IMR-90 (cell line): ENCODE measurements around the gene NDUFS5. TPM values are rescaled to one million over a fixed set of nuclear protein-coding genes. Genes with fewer than 3 reads are reported as not detected.

Source experiments
- ATAC-seq: fragments of 200-7000 bp; cut with Tn5 transposase; 2 replicates; pipeline ENCODE4 v1.9.1; 2020; ENCODE audit warnings: low read depth, mild to moderate bottlenecking, moderate library complexity
- BruUV-seq: library from RNA; stranded (reverse); fragments of 400-500 nt; replicated peaks from 2 replicates; lab custom pipeline; 2021; lab: Mats Ljungman, UMichigan
- CTCF ChIA-PET: fragments of 300-600 bp; formaldehyde crosslinking; extraction: SDS; loops from one replicate; lab custom pipeline; 2021; ENCODE audit warnings: antibody characterized with exemption; lab: Yijun Ruan, JAX
- POLR2A ChIA-PET: fragments of 300-600 bp; sonication (Branson Sonifier 250); formaldehyde crosslinking; loops from one replicate; lab custom pipeline; 2022; ENCODE audit warnings: antibody characterized with exemption; ENCODE audit not compliant: unreplicated experiment; lab: Charles Lee
- DNase-seq: peaks from one replicate; pipeline ENCODE4 v3.0.0; 2013
- H2AFZ ChIP-seq: replicated peaks from 2 replicates; pipeline ENCODE3; 2013; ENCODE audit warnings: low read length, mild to moderate bottlenecking; ENCODE audit not compliant: poor library complexity
- H2AK5ac ChIP-seq: 2 replicates; pipeline ENCODE4 v1.6.1; 2013; ENCODE audit warnings: low read depth, low read length, inconsistent platforms
- H2AK9ac ChIP-seq: replicated peaks from 2 replicates; pipeline ENCODE3; 2013; ENCODE audit warnings: mild to moderate bottlenecking, low read depth, low read length, moderate library complexity; ENCODE audit not compliant: poor library complexity
- H2BK120ac ChIP-seq: 2 replicates; pipeline ENCODE4 v1.6.1; 2013; ENCODE audit warnings: low read depth, low read length, inconsistent platforms
- H2BK15ac ChIP-seq: 3 replicates; pipeline ENCODE4 v1.6.1; 2013; ENCODE audit warnings: low read depth, low read length, inconsistent platforms
- H2BK20ac ChIP-seq: 2 replicates; pipeline ENCODE4 v1.6.1; 2013; ENCODE audit warnings: low read depth, mild to moderate bottlenecking, inconsistent platforms, low read length, moderate library complexity
- H2BK5ac ChIP-seq: 2 replicates; pipeline ENCODE4 v1.6.1; 2013; ENCODE audit warnings: mild to moderate bottlenecking, low read depth, low read length, inconsistent platforms; ENCODE audit not compliant: poor library complexity, severe bottlenecking
- H3K14ac ChIP-seq: replicated peaks from 2 replicates; pipeline ENCODE4 v1.6.1; 2013; ENCODE audit warnings: low read depth, low read length, inconsistent platforms
- H3K18ac ChIP-seq: 2 replicates; pipeline ENCODE4 v1.6.1; 2013; ENCODE audit warnings: low read depth, low read length, control low read depth
- H3K23ac ChIP-seq: 2 replicates; pipeline ENCODE4 v1.6.1; 2013; ENCODE audit warnings: low read depth, low read length, inconsistent platforms
- H3K27ac ChIP-seq: 2 replicates; pipeline ENCODE4 v1.5.1; 2013; ENCODE audit warnings: mild to moderate bottlenecking, control low read depth, low read length; ENCODE audit not compliant: insufficient read depth
- H3K27me3 ChIP-seq: 2 replicates; pipeline ENCODE4 v1.6.1; 2013; ENCODE audit warnings: low read length; ENCODE audit not compliant: control insufficient read depth, insufficient read depth
- H3K36me3 ChIP-seq: 2 replicates; pipeline ENCODE4 v1.6.1; 2013; ENCODE audit warnings: low read length, mixed read lengths; ENCODE audit not compliant: control insufficient read depth, insufficient read depth
- H3K4ac ChIP-seq: 2 replicates; pipeline ENCODE4 v1.6.1; 2013; ENCODE audit warnings: low read depth, low read length, inconsistent platforms
- H3K4me1 ChIP-seq: 2 replicates; pipeline ENCODE4 v1.6.1; 2013; ENCODE audit warnings: low read length, mixed read lengths; ENCODE audit not compliant: control insufficient read depth, insufficient read depth
- H3K4me2 ChIP-seq: 2 replicates; pipeline ENCODE4 v1.6.1; 2013; ENCODE audit warnings: low read depth, mild to moderate bottlenecking, control low read depth, low read length, moderate library complexity
- H3K4me3 ChIP-seq: 2 replicates; pipeline ENCODE4 v1.5.1; 2013; ENCODE audit warnings: low read depth, mild to moderate bottlenecking, control low read depth, low read length, moderate library complexity; ENCODE audit not compliant: insufficient read depth
- H3K56ac ChIP-seq: 2 replicates; pipeline ENCODE4 v1.6.1; 2013; ENCODE audit warnings: low read length, inconsistent platforms; ENCODE audit not compliant: insufficient read depth; ENCODE audit errors: extremely low read depth
- H3K79me1 ChIP-seq, 2 experiments: 2 replicates each; pipeline ENCODE4 v1.6.1; 2013; ENCODE audit warnings: low read length in 2 of 2, inconsistent platforms in 1 of 2, low read depth in 1 of 2
- H3K9ac ChIP-seq: 2 replicates; pipeline ENCODE4 v1.6.1; 2013; ENCODE audit warnings: low read depth, low read length, control low read depth
- H3K9me1 ChIP-seq: 2 replicates; pipeline ENCODE4 v1.6.1; 2013; ENCODE audit warnings: low read length, inconsistent platforms; ENCODE audit not compliant: insufficient read depth
- H3K9me3 ChIP-seq: 2 replicates; pipeline ENCODE4 v1.6.1; 2013; ENCODE audit warnings: low read length; ENCODE audit not compliant: control insufficient read depth, insufficient read depth
- H4K20me1 ChIP-seq: 2 replicates; pipeline ENCODE4 v1.6.1; 2013; ENCODE audit warnings: low read length, inconsistent platforms; ENCODE audit not compliant: insufficient read depth
- H4K5ac ChIP-seq: 2 replicates; pipeline ENCODE4 v1.6.1; 2013; ENCODE audit warnings: mild to moderate bottlenecking, low read depth, low read length, control low read depth
- H4K8ac ChIP-seq, 2 experiments: 2 replicates each; pipeline ENCODE4 v1.6.1; 2013; ENCODE audit warnings: low read depth in 2 of 2, low read length in 2 of 2, control low read depth in 1 of 2, inconsistent platforms in 1 of 2
- H4K91ac ChIP-seq: 2 replicates; pipeline ENCODE4 v1.6.1; 2013; ENCODE audit warnings: low read depth, low read length, inconsistent platforms; ENCODE audit not compliant: insufficient read depth
- BHLHE40 ChIP-seq: fragments of 150-350 bp; IDR thresholded peaks from 2 replicates; pipeline ENCODE4 v1.6.1; 2016; ENCODE audit warnings: mild to moderate bottlenecking, low read depth, low read length
- CHD1 ChIP-seq: IDR thresholded peaks from 2 replicates; pipeline ENCODE4 v1.6.1; 2012; ENCODE audit warnings: low read depth, low read length, improper control_type of control experiment
- CTCF ChIP-seq: conservative IDR thresholded peaks from 2 replicates; pipeline ENCODE4 v1.5.1; 2012; ENCODE audit warnings: mild to moderate bottlenecking, low read depth, low read length, improper control_type of control experiment
- FOS ChIP-seq: fragments of 150-350 bp; IDR thresholded peaks from 2 replicates; pipeline ENCODE4 v1.6.1; 2016; ENCODE audit warnings: low read depth, low read length
- MAFK ChIP-seq: IDR thresholded peaks from 2 replicates; pipeline ENCODE4 v1.6.1; 2012; ENCODE audit warnings: low read depth, low read length, improper control_type of control experiment
- MAZ ChIP-seq: IDR thresholded peaks from 2 replicates; pipeline ENCODE4 v1.6.1; 2012; ENCODE audit warnings: low read depth, mild to moderate bottlenecking, low read length, improper control_type of control experiment, moderate library complexity, borderline replicate concordance
- MXI1 ChIP-seq: IDR thresholded peaks from 2 replicates; pipeline ENCODE4 v1.6.1; 2012; ENCODE audit warnings: low read depth, mild to moderate bottlenecking, low read length, moderate library complexity, borderline replicate concordance
- NFE2L2 ChIP-seq: fragments of 150-350 bp; IDR thresholded peaks from 2 replicates; pipeline ENCODE4 v1.6.1; 2016; ENCODE audit warnings: low read depth, mild to moderate bottlenecking, low read length
- POLR2A ChIP-seq: IDR thresholded peaks from 2 replicates; pipeline ENCODE4 v1.6.1; 2012; ENCODE audit warnings: mild to moderate bottlenecking, low read depth, low read length
- RAD21 ChIP-seq: IDR thresholded peaks from 2 replicates; pipeline ENCODE4 v1.6.1; 2012; ENCODE audit warnings: low read length, improper control_type of control experiment
- RCOR1 ChIP-seq: IDR thresholded peaks from 2 replicates; pipeline ENCODE4 v1.6.1; 2012; ENCODE audit warnings: mild to moderate bottlenecking, low read length, improper control_type of control experiment; ENCODE audit not compliant: insufficient replicate concordance
- RFX5 ChIP-seq: IDR thresholded peaks from 2 replicates; pipeline ENCODE4 v1.8.0; 2012; ENCODE audit warnings: low read depth, mild to moderate bottlenecking, low read length, moderate library complexity
- WGBS, 2 experiments: methylation state at CpG; one replicate each; pipeline versions ENCODE4 v1.1.5 to v1.1.7; 2013; ENCODE audit warnings: missing lambda C conversion rate in 2 of 2; ENCODE audit not compliant: insufficient read length in 1 of 2; ENCODE audit errors: extremely low coverage in 2 of 2; 5-methylcytosine and 5-hydroxymethylcytosine counted together
- dilution Hi-C: fragments of 300-500 bp; cut with HindIII; formaldehyde crosslinking; loops from one replicate; pipeline ENCODE4 v1.14.3; 2018; ENCODE audit warnings: low sequenced_read_pairs; ENCODE audit not compliant: unreplicated experiment
- in situ Hi-C: fragments of 300-500 bp; cut with MboI; formaldehyde crosslinking; loops from 3 replicates; pipeline ENCODE4 v1.14.3; 2019; ENCODE audit warnings: low sequenced_read_pairs, inconsistent platforms, mixed read lengths
- intact Hi-C: fragments of 100-400 bp; cut with micrococcal nuclease; formaldehyde crosslinking; loops from 2 replicates; pipeline ENCODE4 v1.10.0; 2022
- polyA plus RNA-seq, 3 experiments: library from polyadenylated mRNA; depleted of rRNA; stranded (reverse); fragments of >200 nt; gene quantifications; 2 replicates each; pipeline ENCODE4 v1.2.3, GENCODE V29; 2012; ENCODE audit warnings: low replicate concordance in 1 of 3
- total RNA-seq: library from RNA; depleted of rRNA; stranded (reverse); fragments of >200 nt; gene quantifications from 2 replicates; pipeline ENCODE4 v1.2.3, GENCODE V29; 2012
- TF ChIP-seq, protein P1 (sequence below): fragments of 150-350 bp; IDR thresholded peaks from 2 replicates; pipeline ENCODE4 v1.6.1; 2017; ENCODE audit warnings: mild to moderate bottlenecking, antibody characterized with exemption, low read length, low read depth
- TF ChIP-seq, protein P2 (sequence below): fragments of 150-350 bp; IDR thresholded peaks from 2 replicates; pipeline ENCODE4 v1.6.1; 2016; ENCODE audit warnings: low read depth, mild to moderate bottlenecking, low read length, moderate library complexity, borderline replicate concordance

Gene NDUFS5
- total and polyA plus RNA-seq, 2 of the 4 experiments (the other 2 are of a cell fraction) = 645 to 1,092 TPM

- no peak for ATAC-seq
- peaks cover 48% of the 10 kb centered on the region for H3K36me3 ChIP-seq
These were observed 8.0 kb downstream of the NDUFS5 start for GRCh38 chr1:39034114-39034654.

More at GRCh38 chr1:39034114-39034654, 8.0 kb downstream of the NDUFS5 start:
- Histone ChIP-seq H2AK9ac (no peak overlapping the region), H3K4ac (no peak overlapping the region), H4K20me1 (peaks cover 16% of the 10 kb centered on the region), H3K79me1 (peaks cover 18 to 29% of the 10 kb centered on the region in 2 experiments), H3K18ac (no peak overlapping the region), H4K91ac (no peak overlapping the region), H3K27me3 (no peaks in the 10 kb centered on the region), H4K8ac (no peak overlapping the region), H3K14ac (no peak overlapping the region), H2BK20ac (no peak overlapping the region), H3K4me2 (no peak overlapping the region), H3K27ac (no peak overlapping the region), H2BK15ac (no peak overlapping the region), H2AK5ac (no peak overlapping the region), H3K56ac (no peak overlapping the region), H3K9ac (no peak overlapping the region), H3K4me3 (no peak overlapping the region), H3K4me1 (no peaks in the 10 kb centered on the region), H2AFZ (no peak overlapping the region), H2BK5ac (no peak overlapping the region), H3K9me3 (no peaks in the 10 kb centered on the region), H3K9me1 (0 out of 2 replicates have a peak, but pooled peaks cover 4% of the 10 kb centered on the region), H4K5ac (no peak overlapping the region), H2BK120ac (no peak overlapping the region), H3K23ac (no peak overlapping the region)
- DNase-seq = no peak
- BruUV-seq = no TSS peak
- no CpG with 5 or more reads among the region's 6 CpGs for WGBS, 2 experiments
- intact Hi-C loops (no loop called here), in situ Hi-C loops (no loop called here), dilution Hi-C loops (no loop called here)
- no peak for TF ChIP-seq RCOR1
- TF ChIP-seq MAFK = no peak
- no peak for TF ChIP-seq RFX5
- no peak for TF ChIP-seq CHD1
- TF ChIP-seq RAD21 = no peak
- no peak for TF ChIP-seq POLR2A
- TF ChIP-seq, protein P1, sequence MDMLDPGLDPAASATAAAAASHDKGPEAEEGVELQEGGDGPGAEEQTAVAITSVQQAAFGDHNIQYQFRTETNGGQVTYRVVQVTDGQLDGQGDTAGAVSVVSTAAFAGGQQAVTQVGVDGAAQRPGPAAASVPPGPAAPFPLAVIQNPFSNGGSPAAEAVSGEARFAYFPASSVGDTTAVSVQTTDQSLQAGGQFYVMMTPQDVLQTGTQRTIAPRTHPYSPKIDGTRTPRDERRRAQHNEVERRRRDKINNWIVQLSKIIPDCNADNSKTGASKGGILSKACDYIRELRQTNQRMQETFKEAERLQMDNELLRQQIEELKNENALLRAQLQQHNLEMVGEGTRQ = no peak
- TF ChIP-seq, protein P2, sequence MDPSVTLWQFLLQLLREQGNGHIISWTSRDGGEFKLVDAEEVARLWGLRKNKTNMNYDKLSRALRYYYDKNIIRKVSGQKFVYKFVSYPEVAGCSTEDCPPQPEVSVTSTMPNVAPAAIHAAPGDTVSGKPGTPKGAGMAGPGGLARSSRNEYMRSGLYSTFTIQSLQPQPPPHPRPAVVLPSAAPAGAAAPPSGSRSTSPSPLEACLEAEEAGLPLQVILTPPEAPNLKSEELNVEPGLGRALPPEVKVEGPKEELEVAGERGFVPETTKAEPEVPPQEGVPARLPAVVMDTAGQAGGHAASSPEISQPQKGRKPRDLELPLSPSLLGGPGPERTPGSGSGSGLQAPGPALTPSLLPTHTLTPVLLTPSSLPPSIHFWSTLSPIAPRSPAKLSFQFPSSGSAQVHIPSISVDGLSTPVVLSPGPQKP = no peak
- TF ChIP-seq BHLHE40 = no peak
- no peak for TF ChIP-seq CTCF
- TF ChIP-seq MAZ = no peak
- no peak for TF ChIP-seq MXI1
- no peak for TF ChIP-seq NFE2L2
- no peak for TF ChIP-seq FOS
- POLR2A ChIA-PET = interaction anchor here (0.6 kb wide), 1 partner anchor 157 kb away, joined by 10 read pairs; no protein-coding TSS in a partner anchor
- CTCF ChIA-PET = no interaction called here
